H1 (cell line): Measurements from ENCODE around the gene ABHD2.

Experiments
- ASH2L ChIP-seq: fragments of 200-600, 300-600 bp; sonication (generic); IDR thresholded peaks from one replicate; pipeline ENCODE4 v1.7.1; 2017; ENCODE audit warnings: low read length
- CTCF ChIP-seq, 3 experiments: IDR thresholded peaks; 1 replicate in 2 of 3; 2 replicates in 1 of 3; pipeline versions ENCODE4 v1.5.1 to v1.6.1; 2011; ENCODE audit warnings: low read length in 3 of 3, mild to moderate bottlenecking in 3 of 3, inconsistent platforms in 2 of 3, low read depth in 1 of 3, moderate library complexity in 1 of 3; ENCODE audit not compliant: insufficient read depth in 1 of 3; ENCODE audit errors: control extremely low read depth in 1 of 3
- EZH2 ChIP-seq: fragments of 200-600 bp; sonication (generic); IDR thresholded peaks from 2 replicates; pipeline ENCODE4 v1.7.1; 2012; ENCODE audit warnings: low read depth, mild to moderate bottlenecking, moderate library complexity, low read length, inconsistent platforms; ENCODE audit not compliant: severe bottlenecking
- HDAC2 ChIP-seq, 2 experiments: fragments of 300-600 bp in 1 of 2; sonication (generic) in 1 of 2; IDR thresholded peaks; 2 replicates each; pipeline ENCODE4 v1.6.1; 2011 to 2012; ENCODE audit warnings: low read depth in 2 of 2, low read length in 2 of 2, mild to moderate bottlenecking in 2 of 2, moderate library complexity in 2 of 2, borderline replicate concordance in 1 of 2, inconsistent platforms in 1 of 2
- JUN ChIP-seq: IDR thresholded peaks from 2 replicates; pipeline ENCODE4 v1.6.1; 2011; ENCODE audit warnings: low read depth, mild to moderate bottlenecking, improper control_type of control experiment, low read length
- POLR2A ChIP-seq, 2 experiments: IDR thresholded peaks; 1 replicate in 1 of 2; 2 replicates in 1 of 2; pipeline ENCODE4 v1.6.1; 2011; ENCODE audit warnings: low read depth in 2 of 2, low read length in 2 of 2, mild to moderate bottlenecking in 2 of 2; ENCODE audit errors: control extremely low read depth in 1 of 2
- POU5F1 ChIP-seq: IDR thresholded peaks from 2 replicates; pipeline ENCODE4 v1.6.1; 2011; ENCODE audit warnings: low read depth, mild to moderate bottlenecking, low read length, moderate library complexity
- TAF1 ChIP-seq: IDR thresholded peaks from 2 replicates; pipeline ENCODE4 v1.6.1; 2011; ENCODE audit warnings: mild to moderate bottlenecking, low read depth, low read length
- TBP ChIP-seq: IDR thresholded peaks from 2 replicates; pipeline ENCODE4 v1.6.1; 2011; ENCODE audit warnings: low read depth, low read length, improper control_type of control experiment

- no peak for TF ChIP-seq ASH2L
- TF ChIP-seq HDAC2 (IDR thresholded peaks at IDR 0.05; ENCODE audit: borderline replicate concordance in 1 of 2, low read depth in 2 of 2, low read length in 2 of 2) = no peak
- no peak for TF ChIP-seq TAF1
- TF ChIP-seq POU5F1 = no peak
- no peak for TF ChIP-seq POLR2A (IDR thresholded peaks at IDR 0.05; ENCODE audit: control extremely low read depth in 1 of 2, low read depth in 2 of 2, low read length in 2 of 2)
- TF ChIP-seq EZH2 = no peak
- TF ChIP-seq CTCF (IDR thresholded peaks at IDR 0.05; ENCODE audit: control extremely low read depth in 1 of 3, insufficient read depth in 1 of 3, low read depth in 1 of 3, low read length in 3 of 3) = no peak
- no peak for TF ChIP-seq TBP
- no peak for TF ChIP-seq JUN
These were observed 67.4 kb downstream of the ABHD2 start for GRCh38 chr15:89155656-89156055.
